Measurements from ENCODE around the gene RORB.

RORB gene

DNA sequence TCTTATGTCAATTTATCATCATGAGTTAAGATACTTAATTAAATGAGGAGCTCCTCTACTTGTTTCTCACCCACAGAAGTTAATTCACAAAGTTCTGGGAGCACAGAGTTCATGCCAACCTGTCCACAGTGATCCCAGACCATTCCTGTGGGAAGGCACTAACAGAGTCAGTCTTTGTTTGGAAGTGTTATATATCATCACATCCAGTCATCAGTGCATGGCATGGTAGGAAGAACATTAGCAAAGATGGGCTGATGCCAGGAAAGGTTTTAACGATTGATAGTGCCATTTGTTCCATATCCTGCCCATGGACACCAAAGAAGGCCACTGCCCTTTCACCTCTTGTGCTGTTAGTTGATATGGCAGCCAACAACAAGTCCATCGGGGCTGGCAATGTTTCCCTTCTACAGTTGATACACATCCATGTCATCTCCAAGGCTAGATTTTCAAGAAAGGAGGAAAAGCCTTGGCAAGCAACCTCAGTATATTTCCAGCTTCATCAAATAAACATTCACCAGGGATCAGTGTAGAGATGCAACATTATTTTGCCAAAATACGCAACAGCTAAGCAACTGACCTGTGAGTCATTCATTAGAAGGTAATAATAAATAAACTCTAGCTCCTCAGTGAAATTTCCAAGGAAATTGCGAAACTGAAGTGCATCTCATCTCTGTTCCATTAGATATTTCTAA is 169.6 kb downstream of the RORB start:
- H3K4me3 ChIP-seq (ENCODE audit: control insufficient read depth, low read depth, low read length) = no peak overlapping the region
- no peak for TF ChIP-seq CTCF (conservative IDR thresholded peaks at IDR 0.05; ENCODE audit: control insufficient read depth, insufficient read depth, low read depth, low read length)
- DNase-seq (ENCODE audit: low read depth) = peak; percentile 92

DNA sequence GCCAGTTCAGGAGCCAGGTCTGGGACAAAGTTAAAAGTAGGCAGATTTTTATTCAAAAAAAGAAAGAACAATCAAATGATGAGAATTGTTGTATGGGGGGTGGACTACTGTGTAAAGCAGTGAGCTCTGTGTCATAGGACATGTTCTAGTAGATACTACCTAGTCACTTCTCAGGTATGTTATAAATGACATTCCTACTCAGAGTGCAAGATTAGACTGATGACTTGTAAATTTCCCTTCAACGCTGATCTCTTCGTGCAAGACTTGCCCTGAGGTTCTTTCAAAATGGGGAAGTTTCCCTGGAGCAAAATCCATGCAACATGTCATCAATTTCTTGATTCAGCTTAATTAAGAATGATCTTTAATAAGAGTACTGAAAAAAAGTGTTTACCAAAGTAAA is 175.1 kb downstream of the RORB start:
- TF ChIP-seq CTCF (conservative IDR thresholded peaks at IDR 0.05; ENCODE audit: control insufficient read depth, insufficient read depth, low read depth, low read length) = no peak
- no peak overlapping the region for H3K4me3 ChIP-seq (ENCODE audit: control insufficient read depth, low read depth, low read length)
- no peak for DNase-seq (ENCODE audit: low read depth)

DNA sequence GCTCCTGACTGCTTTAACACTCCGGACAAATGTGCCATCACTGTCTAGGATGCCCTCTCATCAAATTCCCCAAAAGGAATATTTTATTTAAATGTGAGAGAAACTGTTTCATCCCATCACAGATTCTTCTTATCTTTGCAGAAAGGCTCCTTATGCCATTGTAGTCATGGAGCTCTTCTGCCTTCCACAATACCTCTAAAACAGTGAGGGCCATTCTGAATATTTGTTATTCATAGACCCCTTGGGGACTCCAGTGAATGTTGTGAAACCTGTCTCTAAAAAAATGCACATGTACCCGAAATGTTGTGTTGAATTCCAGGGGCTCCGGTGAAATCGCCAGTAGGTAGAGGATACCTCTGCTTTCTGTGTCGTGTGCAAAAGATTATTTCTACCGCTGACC is 176.9 kb downstream of the RORB start:
- no peak for DNase-seq (ENCODE audit: low read depth)
- no peak for TF ChIP-seq CTCF (conservative IDR thresholded peaks at IDR 0.05; ENCODE audit: control insufficient read depth, insufficient read depth, low read depth, low read length)
- no peak overlapping the region for H3K4me3 ChIP-seq (ENCODE audit: control insufficient read depth, low read depth, low read length)

DNA sequence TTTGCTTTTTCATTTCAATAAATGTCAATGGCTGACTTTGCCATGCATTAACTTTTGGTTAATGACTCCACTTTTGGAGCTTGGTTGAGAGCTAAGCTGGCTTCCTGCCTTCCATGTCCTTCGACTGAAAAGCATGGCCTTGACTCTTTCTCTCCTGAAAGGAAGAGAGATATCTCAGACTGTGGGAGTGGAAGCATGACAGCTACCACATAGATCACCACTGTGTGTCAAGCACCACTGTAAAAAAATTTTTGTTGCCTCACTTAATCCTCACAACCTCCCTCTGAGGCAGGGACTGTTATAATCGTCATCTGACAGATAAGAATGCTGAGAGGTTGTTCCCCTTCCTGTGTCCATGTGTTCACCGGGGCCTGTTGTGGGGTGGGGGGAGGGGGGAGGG is 184.8 kb downstream of the RORB start:
- no peak overlapping the region for H3K4me3 ChIP-seq (ENCODE audit: control insufficient read depth, low read depth, low read length)
- TF ChIP-seq CTCF (conservative IDR thresholded peaks at IDR 0.05; ENCODE audit: control insufficient read depth, insufficient read depth, low read depth, low read length) = no peak

GRCh38 chr9:74683322-74683721 is 186.2 kb downstream of the RORB start:
- no peak for DNase-seq (ENCODE audit: low read depth)
- no peak for TF ChIP-seq CTCF (conservative IDR thresholded peaks at IDR 0.05; ENCODE audit: control insufficient read depth, insufficient read depth, low read depth, low read length)
- no peak overlapping the region for H3K4me3 ChIP-seq (ENCODE audit: control insufficient read depth, low read depth, low read length)

More for the DNA sequence above, 184.8 kb downstream of the RORB start:
- DNase-seq (ENCODE audit: low read depth) = no peak

DNA sequence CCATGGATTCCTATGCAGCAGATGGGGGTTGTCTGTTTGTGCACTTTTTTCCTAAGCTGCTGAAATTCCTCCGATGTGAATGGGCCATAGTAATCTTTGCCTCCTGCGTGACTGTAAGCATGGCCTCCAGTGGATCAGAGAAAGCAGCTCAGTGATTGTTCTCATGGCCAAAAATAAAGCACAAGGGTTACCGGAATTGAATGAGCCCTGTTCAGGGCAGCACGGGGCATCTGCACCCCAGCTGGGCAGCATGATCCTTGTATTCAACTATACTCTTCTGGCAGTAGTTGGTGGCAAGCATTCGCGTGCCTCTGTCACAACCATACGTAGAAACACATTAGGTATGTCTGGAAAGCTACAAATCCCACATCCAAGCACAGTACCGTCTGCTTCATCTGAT is 193.9 kb downstream of the RORB start:
- no peak for TF ChIP-seq CTCF (conservative IDR thresholded peaks at IDR 0.05; ENCODE audit: control insufficient read depth, insufficient read depth, low read depth, low read length)
- DNase-seq (ENCODE audit: low read depth) = no peak
- no peak overlapping the region for H3K4me3 ChIP-seq (ENCODE audit: control insufficient read depth, low read depth, low read length)

GRCh38 chr9:74696520-74696919 is 199.4 kb downstream of the RORB start:
- no peak for TF ChIP-seq CTCF (conservative IDR thresholded peaks at IDR 0.05; ENCODE audit: control insufficient read depth, insufficient read depth, low read depth, low read length)

More at GRCh38 chr9:74696520-74696919, 199.4 kb downstream of the RORB start:
- H3K4me3 ChIP-seq (ENCODE audit: control insufficient read depth, low read depth, low read length) = no peak overlapping the region
- no peak for DNase-seq (ENCODE audit: low read depth)

All from fibroblast of mammary gland (primary cell).